Panc1 (cell line): ENCODE results near the gene GTPBP4. TPM values are rescaled to one million over a fixed set of nuclear protein-coding genes. Genes with fewer than 3 reads are reported as not detected.

ENCODE experiments used
- ATAC-seq: fragments of 200-7000 bp; cut with Tn5 transposase; 2 replicates; pipeline ENCODE4 v1.9.1; 2020; ENCODE audit warnings: mild to moderate bottlenecking, moderate library complexity
- BruUV-seq: library from RNA; stranded (reverse); fragments of 400-500 nt; replicated peaks from 2 replicates; lab custom pipeline; 2021; lab: Mats Ljungman, UMichigan
- CTCF ChIA-PET: fragments of 300-600 bp; sonication (Branson Sonifier 250); formaldehyde crosslinking; loops from one replicate; lab custom pipeline; 2022; ENCODE audit warnings: antibody characterized with exemption; lab: Charles Lee
- POLR2A ChIA-PET: fragments of 300-600 bp; sonication (Branson Sonifier 250); formaldehyde crosslinking; loops from one replicate; lab custom pipeline; 2022; ENCODE audit warnings: antibody characterized with exemption; lab: Charles Lee
- DNase-seq: peaks from one replicate; pipeline ENCODE4 v3.0.0-alpha.2; 2010; ENCODE audit warnings: low read depth, low spot score
- H3K27ac ChIP-seq: 2 replicates; pipeline ENCODE4 v1.5.1; 2011; ENCODE audit warnings: mild to moderate bottlenecking, low read length, inconsistent platforms
- H3K27me3 ChIP-seq: fragments of 200-500 bp; sonication (Bioruptor generic); 2 replicates; pipeline ENCODE4 v1.6.0; 2014; ENCODE audit warnings: low read length, inconsistent platforms; ENCODE audit not compliant: control insufficient read depth, insufficient read depth
- H3K36me3 ChIP-seq: fragments of 200-500 bp; sonication (Bioruptor generic); 2 replicates; pipeline ENCODE4 v1.5.1; 2014; ENCODE audit warnings: inconsistent platforms, mild to moderate bottlenecking, low read length, moderate library complexity; ENCODE audit not compliant: control insufficient read depth, insufficient read depth
- H3K4me1 ChIP-seq: 2 replicates; pipeline ENCODE4 v1.5.1; 2011; ENCODE audit warnings: inconsistent platforms, mild to moderate bottlenecking, low read length, moderate library complexity; ENCODE audit not compliant: control insufficient read depth, insufficient read depth
- H3K4me3 ChIP-seq, 2 experiments: 2 replicates each; pipeline ENCODE4 v1.5.1; 2011 to 2012; ENCODE audit warnings: low read depth in 2 of 2, low read length in 2 of 2, mild to moderate bottlenecking in 2 of 2, inconsistent platforms in 1 of 2, moderate library complexity in 1 of 2
- H3K9me3 ChIP-seq: fragments of 200-500 bp; sonication (Bioruptor generic); 2 replicates; pipeline ENCODE4 v1.5.1; 2014; ENCODE audit warnings: low read depth, mild to moderate bottlenecking, inconsistent platforms, low read length, moderate library complexity; ENCODE audit not compliant: control insufficient read depth, insufficient read depth
- POLR2AphosphoS5 ChIP-seq: IDR thresholded peaks from 2 replicates; pipeline ENCODE4 v1.6.1; 2012; ENCODE audit warnings: mild to moderate bottlenecking, low read depth, low read length, moderate library complexity
- REST ChIP-seq, 2 experiments: IDR thresholded peaks; 2 replicates each; pipeline ENCODE4 v1.6.1; 2011 to 2012; ENCODE audit warnings: low read depth in 2 of 2, control low read depth in 1 of 2, low read length in 1 of 2, mild to moderate bottlenecking in 1 of 2, moderate library complexity in 1 of 2; ENCODE audit not compliant: insufficient read depth in 1 of 2
- SIN3A ChIP-seq: IDR thresholded peaks from 2 replicates; pipeline ENCODE4 v1.6.1; 2012; ENCODE audit warnings: low read depth, mild to moderate bottlenecking, low read length, moderate library complexity, borderline replicate concordance; ENCODE audit not compliant: insufficient read depth
- TCF7L2 ChIP-seq: IDR thresholded peaks from 2 replicates; pipeline ENCODE4 v1.6.1; 2011; ENCODE audit warnings: mild to moderate bottlenecking, low read depth, low read length, inconsistent platforms
- in situ Hi-C: cut with HindIII; loops from 2 replicates; pipeline ENCODE4 v1.10.0; 2016; ENCODE audit warnings: low sequenced_read_pairs, low pct_unique_long_range_greater_than_20kb
- intact Hi-C: fragments of 100-400 bp; cut with micrococcal nuclease; formaldehyde crosslinking; loops from one replicate; pipeline ENCODE4 v1.10.0; 2022; ENCODE audit not compliant: unreplicated experiment
- total RNA-seq: library from RNA; stranded (reverse); gene quantifications from one replicate; pipeline ENCODE4 v1.2.1, GENCODE V29; 2021; ENCODE audit not compliant: unreplicated experiment
- TF ChIP-seq, protein P1 (sequence below): fragments of 450-650 bp; IDR thresholded peaks from 2 replicates; pipeline ENCODE4 v1.5.1; 2017; ENCODE audit warnings: mild to moderate bottlenecking

Gene GTPBP4
- total RNA-seq, 1 experiment from 2014 or later, result 79.5 TPM

DNA sequence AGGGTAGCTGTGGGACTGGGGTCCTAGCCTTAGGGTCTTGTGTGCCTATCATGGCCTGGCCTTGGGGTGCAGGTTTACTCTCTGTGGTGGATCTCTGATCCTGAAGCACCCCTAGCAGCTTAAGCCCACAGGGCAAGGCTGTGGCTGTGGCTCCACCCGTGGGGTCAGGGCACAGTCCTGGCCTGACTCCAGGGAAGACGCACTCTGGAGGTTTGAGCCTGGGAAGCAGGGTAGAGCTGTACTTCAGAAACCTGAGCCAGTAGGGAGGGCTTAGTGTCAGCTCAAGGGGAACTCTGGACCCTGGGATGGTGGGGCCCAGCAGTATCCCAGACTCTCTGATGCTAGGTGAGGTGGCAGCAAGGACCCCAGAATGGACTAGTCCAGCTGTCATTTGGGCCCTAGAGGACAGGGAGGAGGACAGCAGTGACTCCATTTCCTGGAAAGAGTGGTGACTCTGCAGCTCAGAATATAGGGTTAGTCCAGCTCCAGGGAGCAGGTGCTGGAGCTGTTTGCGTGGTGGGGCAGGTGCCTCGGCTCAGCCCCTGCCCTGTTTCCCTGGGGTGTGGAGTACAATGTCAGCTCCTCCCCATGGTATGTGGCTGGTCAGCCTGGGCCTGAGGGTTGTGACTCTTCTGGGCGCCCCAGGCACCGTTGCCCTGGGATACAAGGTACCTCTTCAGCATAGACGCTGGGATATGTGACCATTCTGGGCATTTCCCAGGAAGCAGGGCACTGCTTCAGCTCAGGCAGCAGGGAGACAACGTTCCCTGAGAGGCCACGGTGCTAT, 15.8 kb downstream of the GTPBP4 start:
- no TSS peak for BruUV-seq
- H3K4me3 ChIP-seq, result no peak overlapping the region
- no peaks in the 10 kb centered on the region for H3K9me3 ChIP-seq
- ChIA-PET POLR2A (no interaction called here), CTCF (no interaction called here)
- H3K27me3 ChIP-seq, result no peaks in the 10 kb centered on the region
- DNase-seq (no peak), ATAC-seq (no peak)
- TF ChIP-seq SIN3A (no peak), REST (IDR thresholded peaks at IDR 0.05; ENCODE audit: insufficient read depth in 1 of 2, low read depth in 2 of 2, low read length in 1 of 2) (no peak)
- TF ChIP-seq, protein P1, sequence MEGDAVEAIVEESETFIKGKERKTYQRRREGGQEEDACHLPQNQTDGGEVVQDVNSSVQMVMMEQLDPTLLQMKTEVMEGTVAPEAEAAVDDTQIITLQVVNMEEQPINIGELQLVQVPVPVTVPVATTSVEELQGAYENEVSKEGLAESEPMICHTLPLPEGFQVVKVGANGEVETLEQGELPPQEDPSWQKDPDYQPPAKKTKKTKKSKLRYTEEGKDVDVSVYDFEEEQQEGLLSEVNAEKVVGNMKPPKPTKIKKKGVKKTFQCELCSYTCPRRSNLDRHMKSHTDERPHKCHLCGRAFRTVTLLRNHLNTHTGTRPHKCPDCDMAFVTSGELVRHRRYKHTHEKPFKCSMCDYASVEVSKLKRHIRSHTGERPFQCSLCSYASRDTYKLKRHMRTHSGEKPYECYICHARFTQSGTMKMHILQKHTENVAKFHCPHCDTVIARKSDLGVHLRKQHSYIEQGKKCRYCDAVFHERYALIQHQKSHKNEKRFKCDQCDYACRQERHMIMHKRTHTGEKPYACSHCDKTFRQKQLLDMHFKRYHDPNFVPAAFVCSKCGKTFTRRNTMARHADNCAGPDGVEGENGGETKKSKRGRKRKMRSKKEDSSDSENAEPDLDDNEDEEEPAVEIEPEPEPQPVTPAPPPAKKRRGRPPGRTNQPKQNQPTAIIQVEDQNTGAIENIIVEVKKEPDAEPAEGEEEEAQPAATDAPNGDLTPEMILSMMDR, result no peak
- peaks cover 39% of the 10 kb centered on the region for H3K36me3 ChIP-seq
- in situ Hi-C loops (no loop called here), intact Hi-C loops (no loop called here)
- H3K27ac ChIP-seq, result no peak overlapping the region
- H3K4me1 ChIP-seq, result no peaks in the 10 kb centered on the region

DNA sequence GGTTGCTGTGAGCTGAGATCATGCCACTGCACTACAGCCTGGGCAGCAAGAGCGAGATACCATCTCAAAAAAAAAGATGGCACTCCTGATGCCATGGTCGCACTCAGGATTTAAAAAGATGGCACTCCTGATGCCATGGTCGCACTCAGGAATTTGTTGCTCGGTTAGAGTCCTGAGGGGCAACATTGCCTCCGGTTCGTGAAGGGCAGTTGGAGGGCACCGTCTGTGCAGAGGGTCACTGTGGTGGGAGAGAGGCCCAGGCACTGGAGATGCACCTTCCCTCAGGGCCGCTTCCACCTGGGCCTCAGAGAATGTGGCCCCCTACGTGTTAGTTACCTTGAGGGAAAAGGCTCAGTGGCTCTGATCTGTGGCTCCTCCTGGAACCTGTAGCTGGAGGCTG, 18.3 kb downstream of the GTPBP4 start:
- Histone ChIP-seq H3K27me3 (no peaks in the 10 kb centered on the region), H3K4me3 (no peak overlapping the region), H3K4me1 (no peaks in the 10 kb centered on the region), H3K36me3 (peaks cover 37% of the 10 kb centered on the region), H3K9me3 (no peaks in the 10 kb centered on the region), H3K27ac (no peak overlapping the region)
- DNase-seq (no peak), ATAC-seq (no peak)
- ChIA-PET CTCF (no interaction called here), POLR2A (no interaction called here)
- in situ Hi-C loops (no loop called here), intact Hi-C loops (no loop called here)
- no TSS peak for BruUV-seq
- TF ChIP-seq POLR2AphosphoS5 (no peak), SIN3A (no peak), REST (IDR thresholded peaks at IDR 0.05; ENCODE audit: insufficient read depth in 1 of 2, low read depth in 2 of 2, low read length in 1 of 2) (no peak), TCF7L2 (no peak)
- TF ChIP-seq, protein P1, result no peak
